ENCODE measurements around the gene DDX46.

Gene DDX46

GRCh38 chr5:134784241-134784920 is 25.8 kb downstream of the DDX46 start:
- DNase-seq (ENCODE audit: low read depth in 1 of 2, low spot score in 1 of 2): no peak

- no peak for DNase-seq (ENCODE audit: low read depth in 1 of 2, low spot score in 1 of 2)
Observed at GRCh38 chr5:134784946-134785620, 26.5 kb downstream of the DDX46 start.

GRCh38 chr5:134787692-134788091 is 29.1 kb downstream of the DDX46 start:
- no peak for DNase-seq (ENCODE audit: low read depth in 1 of 2, low spot score in 1 of 2)

GRCh38 chr5:134791580-134791979 is 33.0 kb downstream of the DDX46 start:
- no peak for DNase-seq (ENCODE audit: low read depth in 1 of 2, low spot score in 1 of 2)

- DNase-seq (ENCODE audit: low read depth in 1 of 2, low spot score in 1 of 2): no peak
Observed at GRCh38 chr5:134792286-134792685, 33.7 kb downstream of the DDX46 start.

GRCh38 chr5:134793111-134793510 is 34.5 kb downstream of the DDX46 start:
- DNase-seq (ENCODE audit: low read depth in 1 of 2, low spot score in 1 of 2): no peak

- DNase-seq (ENCODE audit: low read depth in 1 of 2, low spot score in 1 of 2): no peak
Observed at GRCh38 chr5:134794082-134794481, 35.5 kb downstream of the DDX46 start.

- DNase-seq (ENCODE audit: low read depth in 1 of 2, low spot score in 1 of 2): no peak
Observed at GRCh38 chr5:134794819-134795218, 36.2 kb downstream of the DDX46 start.

GRCh38 chr5:134798468-134798867 is 39.9 kb downstream of the DDX46 start:
- no peak for DNase-seq (ENCODE audit: low read depth in 1 of 2, low spot score in 1 of 2)

GRCh38 chr5:134803821-134804220 is 45.2 kb downstream of the DDX46 start:
- no peak for DNase-seq (ENCODE audit: low read depth in 1 of 2, low spot score in 1 of 2)

GRCh38 chr5:134813407-134813806 is 54.8 kb downstream of the DDX46 start:
- DNase-seq (ENCODE audit: low read depth in 1 of 2, low spot score in 1 of 2): no peak

- no peak for DNase-seq (ENCODE audit: low read depth in 1 of 2, low spot score in 1 of 2)
Observed at GRCh38 chr5:134813827-134814226, 55.2 kb downstream of the DDX46 start.

- DNase-seq (ENCODE audit: low read depth in 1 of 2, low spot score in 1 of 2): no peak
Observed at GRCh38 chr5:134817006-134817405, 58.4 kb downstream of the DDX46 start.

- DNase-seq (ENCODE audit: low read depth in 1 of 2, low spot score in 1 of 2): no peak
Observed at GRCh38 chr5:134818776-134819175, 60.2 kb downstream of the DDX46 start.

- no peak for DNase-seq (ENCODE audit: low read depth in 1 of 2, low spot score in 1 of 2)
Observed at GRCh38 chr5:134819407-134819963, 60.9 kb downstream of the DDX46 start.

- no peak for DNase-seq (ENCODE audit: low read depth in 1 of 2, low spot score in 1 of 2)
Observed at GRCh38 chr5:134821841-134822240, 63.3 kb downstream of the DDX46 start.

- no peak for DNase-seq (ENCODE audit: low read depth in 1 of 2, low spot score in 1 of 2)
Observed at GRCh38 chr5:134824681-134825080, 66.1 kb downstream of the DDX46 start.

GRCh38 chr5:134825212-134825611 is 66.6 kb downstream of the DDX46 start:
- no peak for DNase-seq (ENCODE audit: low read depth in 1 of 2, low spot score in 1 of 2)

GRCh38 chr5:134833340-134834032 is 74.9 kb downstream of the DDX46 start:
- no peak for DNase-seq (ENCODE audit: low read depth in 1 of 2, low spot score in 1 of 2)

GRCh38 chr5:134835623-134836022 is 77.0 kb downstream of the DDX46 start:
- no peak for DNase-seq (ENCODE audit: low read depth in 1 of 2, low spot score in 1 of 2)

GRCh38 chr5:134837530-134838181 is 79.1 kb downstream of the DDX46 start:
- no peak for DNase-seq (ENCODE audit: low read depth in 1 of 2, low spot score in 1 of 2)

All from activated CD4-positive, alpha-beta T cell treated with anti-CD3 and anti-CD28 coated beads, Interleukin-2, amount 50 U/mL, for 24 hours (primary cell).